Progenitor cell of endocrine pancreas (in vitro differentiated cells): Measurements from ENCODE around the gene PPP1R1A. TPM values are rescaled to one million over a fixed set of nuclear protein-coding genes. Genes with fewer than 3 reads are reported as not detected.

Experiments
- DNase-seq: peaks from one replicate; pipeline ENCODE4 v3.0.0; 2021; ENCODE audit warnings: low spot score; ENCODE audit not compliant: unreplicated experiment
- H3K27ac Mint-ChIP-seq: 2 replicates; pipeline ENCODE4 v1.8.0; 2021; ENCODE audit warnings: mild to moderate bottlenecking, moderate library complexity, mixed read lengths
- H3K27me3 Mint-ChIP-seq: 2 replicates; pipeline ENCODE4 v1.8.0; 2021; ENCODE audit warnings: mixed read lengths
- H3K36me3 Mint-ChIP-seq: 2 replicates; pipeline ENCODE4 v1.8.0; 2022; ENCODE audit warnings: mixed read lengths; ENCODE audit not compliant: insufficient read depth
- H3K4me1 Mint-ChIP-seq: 2 replicates; pipeline ENCODE4 v1.8.0; 2021; ENCODE audit warnings: low read depth, mixed read lengths
- H3K4me3 Mint-ChIP-seq: 2 replicates; pipeline ENCODE4 v1.8.0; 2021; ENCODE audit warnings: low read depth, mild to moderate bottlenecking, moderate library complexity, mixed read lengths
- H3K9me3 Mint-ChIP-seq: 2 replicates; pipeline ENCODE4 v1.8.0; 2021; ENCODE audit warnings: low read depth, mixed read lengths
- CTCF ChIP-seq: fragments of 200-600 bp; sonication (generic); IDR thresholded peaks from one replicate; pipeline ENCODE4 v1.5.0; 2021; ENCODE audit warnings: antibody characterized with exemption, mild to moderate bottlenecking; ENCODE audit not compliant: unreplicated experiment
- total RNA-seq: library from RNA; stranded (reverse); gene quantifications from 2 replicates; pipeline ENCODE4 v1.2.1, GENCODE V29; 2021

The PPP1R1A gene
- total RNA-seq, 1 donor from 2014 or later: 22.1 TPM

- no peak for DNase-seq
- no peak for TF ChIP-seq CTCF
- H3K27me3 Mint-ChIP-seq: peaks cover 43% of the 10 kb centered on the region
- H3K27ac Mint-ChIP-seq: no peak overlapping the region
- no peaks in the 10 kb centered on the region for H3K36me3 Mint-ChIP-seq
- H3K4me3 Mint-ChIP-seq: peak overlapping the region; percentile 53
- H3K9me3 Mint-ChIP-seq: no peaks in the 10 kb centered on the region
- peaks cover 11% of the 10 kb centered on the region for H3K4me1 Mint-ChIP-seq
These were observed 27.3 kb downstream of the PPP1R1A start for GRCh38 chr12:54561164-54561563.

- peak overlapping the region; percentile 53 for H3K4me3 Mint-ChIP-seq
- peak; percentile 56 for DNase-seq
- H3K36me3 Mint-ChIP-seq: no peaks in the 10 kb centered on the region
- peaks cover 40% of the 10 kb centered on the region for H3K27me3 Mint-ChIP-seq
- peaks cover 4% of the 10 kb centered on the region for H3K4me1 Mint-ChIP-seq
- no peaks in the 10 kb centered on the region for H3K9me3 Mint-ChIP-seq
- TF ChIP-seq CTCF: no peak
- no peak overlapping the region for H3K27ac Mint-ChIP-seq
These were observed 28.0 kb downstream of the PPP1R1A start for GRCh38 chr12:54560374-54560858.

- peaks cover 31% of the 10 kb centered on the region for H3K27me3 Mint-ChIP-seq
- no peak overlapping the region for H3K27ac Mint-ChIP-seq
- H3K4me1 Mint-ChIP-seq: peaks cover 1% of the 10 kb centered on the region
- no peak for DNase-seq
- H3K9me3 Mint-ChIP-seq: no peaks in the 10 kb centered on the region
- TF ChIP-seq CTCF: no peak
- no peak overlapping the region for H3K4me3 Mint-ChIP-seq
- no peaks in the 10 kb centered on the region for H3K36me3 Mint-ChIP-seq
These were observed 29.7 kb downstream of the PPP1R1A start for GRCh38 chr12:54558759-54559158.

- no peak for DNase-seq
- Mint-ChIP-seq H3K9me3 (no peaks in the 10 kb centered on the region), H3K4me1 (peaks cover 1% of the 10 kb centered on the region), H3K27me3 (peaks cover 30% of the 10 kb centered on the region), H3K4me3 (no peak overlapping the region), H3K36me3 (no peaks in the 10 kb centered on the region), H3K27ac (no peak overlapping the region)
- TF ChIP-seq CTCF: no peak
These were observed 30.1 kb downstream of the PPP1R1A start for GRCh38 chr12:54558311-54558710.

GRCh38 chr12:54555670-54556257 lies 32.7 kb downstream of the PPP1R1A start:
- H3K4me3 Mint-ChIP-seq: no peak overlapping the region
- no peak overlapping the region for H3K27ac Mint-ChIP-seq
- no peak for TF ChIP-seq CTCF
- peaks cover 1% of the 10 kb centered on the region for H3K4me1 Mint-ChIP-seq
- no peak for DNase-seq
- no peaks in the 10 kb centered on the region for H3K9me3 Mint-ChIP-seq
- no peaks in the 10 kb centered on the region for H3K36me3 Mint-ChIP-seq
- peaks cover 13% of the 10 kb centered on the region for H3K27me3 Mint-ChIP-seq
